Ishikawa (cell line): ENCODE results near the gene ALOX12B.

ENCODE experiments used
- CEBPB ChIP-seq: IDR thresholded peaks from 2 replicates; pipeline ENCODE4 v1.6.1; 2012
- CREB1 ChIP-seq: IDR thresholded peaks from 2 replicates; pipeline ENCODE4 v1.6.1; 2012; ENCODE audit warnings: low read depth
- EGR1 ChIP-seq: IDR thresholded peaks from 2 replicates; pipeline ENCODE4 v1.6.1; 2012
- EP300 ChIP-seq: IDR thresholded peaks from 2 replicates; pipeline ENCODE4 v1.6.1; 2012; ENCODE audit warnings: borderline replicate concordance
- FOXM1 ChIP-seq: IDR thresholded peaks from 2 replicates; pipeline ENCODE4 v1.6.1; 2012; ENCODE audit warnings: low read depth, borderline replicate concordance
- MAX ChIP-seq: IDR thresholded peaks from 2 replicates; pipeline ENCODE4 v1.6.1; 2012
- NFIC ChIP-seq: IDR thresholded peaks from 2 replicates; pipeline ENCODE4 v1.6.1; 2012
- RAD21 ChIP-seq: IDR thresholded peaks from 2 replicates; pipeline ENCODE4 v1.6.1; 2012; ENCODE audit warnings: low read depth
- REST ChIP-seq: IDR thresholded peaks from 2 replicates; pipeline ENCODE4 v1.6.1; 2012; ENCODE audit warnings: low read depth, mild to moderate bottlenecking
- TAF1 ChIP-seq: IDR thresholded peaks from 2 replicates; pipeline ENCODE4 v1.6.1; 2012; ENCODE audit warnings: low read depth, mild to moderate bottlenecking
- TCF12 ChIP-seq: IDR thresholded peaks from 2 replicates; pipeline ENCODE4 v1.6.1; 2012; ENCODE audit warnings: low read depth
- TEAD4 ChIP-seq: IDR thresholded peaks from 2 replicates; pipeline ENCODE4 v1.6.1; 2012
- YY1 ChIP-seq: IDR thresholded peaks from 2 replicates; pipeline ENCODE4 v1.6.1; 2012; ENCODE audit warnings: low read depth
- ZBTB7A ChIP-seq: IDR thresholded peaks from 2 replicates; pipeline ENCODE4 v1.6.1; 2012; ENCODE audit warnings: low read depth
- TF ChIP-seq, protein P1 (sequence below): IDR thresholded peaks from 2 replicates; pipeline ENCODE4 v1.6.1; 2012

Gene ALOX12B

GRCh38 chr17:8064561-8065019 lies 22.9 kb downstream of the ALOX12B start:
- TF ChIP-seq TEAD4 (no peak), RAD21 (no peak), CEBPB (no peak), EP300 (no peak), NFIC (no peak), TAF1 (no peak), TCF12 (no peak), CREB1 (no peak), REST (no peak), MAX (no peak), EGR1 (no peak), FOXM1 (no peak), YY1 (no peak), ZBTB7A (no peak)
- TF ChIP-seq, protein P1, sequence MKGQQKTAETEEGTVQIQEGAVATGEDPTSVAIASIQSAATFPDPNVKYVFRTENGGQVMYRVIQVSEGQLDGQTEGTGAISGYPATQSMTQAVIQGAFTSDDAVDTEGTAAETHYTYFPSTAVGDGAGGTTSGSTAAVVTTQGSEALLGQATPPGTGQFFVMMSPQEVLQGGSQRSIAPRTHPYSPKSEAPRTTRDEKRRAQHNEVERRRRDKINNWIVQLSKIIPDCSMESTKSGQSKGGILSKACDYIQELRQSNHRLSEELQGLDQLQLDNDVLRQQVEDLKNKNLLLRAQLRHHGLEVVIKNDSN, result no peak

DNA sequence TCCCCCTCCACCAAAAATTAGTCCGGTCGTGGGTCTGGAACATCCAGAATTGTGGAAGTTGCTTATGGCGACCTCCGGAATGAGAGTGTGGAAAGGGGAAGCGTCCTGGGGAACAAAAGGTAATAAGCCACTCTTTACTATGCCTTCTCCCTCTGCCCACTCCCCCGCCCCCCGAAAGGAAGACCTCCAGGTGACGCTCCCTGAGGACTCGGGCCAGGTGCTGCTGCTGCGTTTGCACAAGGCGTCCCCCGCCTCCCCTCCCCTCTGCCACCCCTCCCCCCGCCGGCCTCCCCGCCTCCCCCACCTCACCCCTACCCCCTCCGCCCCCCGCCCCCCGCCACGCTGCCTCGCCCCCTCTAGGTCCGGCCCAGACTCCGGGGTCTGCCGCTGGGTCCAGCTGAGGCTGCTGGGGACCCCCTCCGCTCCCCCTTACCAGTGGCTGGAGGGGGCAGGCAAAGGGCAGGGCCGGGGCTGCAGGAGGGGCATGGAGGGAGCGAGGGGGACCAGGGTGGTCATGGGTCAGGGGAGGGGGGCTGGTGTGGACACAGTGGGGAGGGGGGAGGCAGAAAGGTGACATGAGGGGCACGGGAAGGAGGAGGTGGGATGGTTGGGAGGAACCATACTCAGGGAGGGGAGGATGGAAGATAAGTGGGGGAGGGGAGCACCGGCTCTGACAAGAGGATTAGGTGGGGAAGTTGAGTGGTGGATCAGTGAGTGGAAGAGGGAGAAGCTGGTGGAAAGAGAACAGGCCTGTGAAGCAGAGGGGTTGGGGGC lies 23.6 kb downstream of the ALOX12B start:
- TF ChIP-seq TCF12 (no peak), TEAD4 (no peak), ZBTB7A (no peak), CEBPB (no peak), EP300 (no peak), CREB1 (no peak), REST (no peak), RAD21 (no peak), EGR1 (no peak), TAF1 (no peak), NFIC (no peak), FOXM1 (no peak), MAX (no peak), YY1 (no peak)
- TF ChIP-seq, protein P1, result no peak

GRCh38 chr17:8062807-8063483 lies 24.6 kb downstream of the ALOX12B start:
- TF ChIP-seq REST (no peak), EP300 (no peak), TEAD4 (no peak), EGR1 (no peak), NFIC (no peak), MAX (no peak), TCF12 (no peak), RAD21 (no peak), CREB1 (no peak), TAF1 (no peak), CEBPB (no peak), YY1 (no peak), ZBTB7A (no peak), FOXM1 (no peak)
- TF ChIP-seq, protein P1, result no peak
